ENCODE measurements around the gene DLG2. TPM values are rescaled to one million over a fixed set of nuclear protein-coding genes. Genes with fewer than 3 reads are reported as not detected.
"Not testable (repeated sequence)": the region's sequence is repeated elsewhere in the genome, so short reads cannot be mapped to it uniquely, and the experiment has no call there.

The DLG2 gene
- total RNA-seq, 2 experiments from 2014 or later: 0.85 to 1.1 TPM

- ChIA-PET CTCF (no interaction called here), POLR2A (no interaction called here)
- no peaks in the 10 kb centered on the region for H3K36me3 Mint-ChIP-seq (ENCODE audit: low read depth)
Measured at GRCh38 chr11:84322211-84322610, 1304.9 kb downstream of the DLG2 start.

GRCh38 chr11:84319863-84320262, 1307.3 kb downstream of the DLG2 start:
- POLR2A ChIA-PET: no interaction called here
- H3K4me1 Mint-ChIP-seq: no peaks in the 10 kb centered on the region
- no peaks in the 10 kb centered on the region for H3K36me3 Mint-ChIP-seq (ENCODE audit: low read depth)
- no peak overlapping the region for H3K4me3 Mint-ChIP-seq
- no peak for DNase-seq
- H3K27me3 Mint-ChIP-seq: no peaks in the 10 kb centered on the region
- CTCF ChIA-PET: no interaction called here
- H3K9me3 Mint-ChIP-seq: peaks cover 2% of the 10 kb centered on the region
- H3K27ac Mint-ChIP-seq: no peak overlapping the region

More at GRCh38 chr11:84322211-84322610, 1304.9 kb downstream of the DLG2 start:
- Mint-ChIP-seq H3K4me3 (no peak overlapping the region), H3K9me3 (peaks cover 2% of the 10 kb centered on the region), H3K27ac (no peak overlapping the region), H3K27me3 (no peaks in the 10 kb centered on the region), H3K4me1 (no peaks in the 10 kb centered on the region)
- no peak for DNase-seq

GRCh38 chr11:84316866-84317555, 1310.1 kb downstream of the DLG2 start:
- H3K9me3 Mint-ChIP-seq: peaks cover 2% of the 10 kb centered on the region
- H3K27me3 Mint-ChIP-seq: no peaks in the 10 kb centered on the region
- ChIA-PET POLR2A (no interaction called here), CTCF (no interaction called here)
- DNase-seq: no peak
- no peaks in the 10 kb centered on the region for H3K4me1 Mint-ChIP-seq
- H3K27ac Mint-ChIP-seq: no peak overlapping the region
- no peak overlapping the region for H3K4me3 Mint-ChIP-seq
- no peaks in the 10 kb centered on the region for H3K36me3 Mint-ChIP-seq (ENCODE audit: low read depth)

- Mint-ChIP-seq H3K9me3 (no peaks in the 10 kb centered on the region), H3K36me3 (ENCODE audit: low read depth) (no peaks in the 10 kb centered on the region), H3K27ac (no peak overlapping the region), H3K4me3 (no peak overlapping the region), H3K27me3 (no peaks in the 10 kb centered on the region), H3K4me1 (no peaks in the 10 kb centered on the region)
- ChIA-PET POLR2A (no interaction called here), CTCF (no interaction called here)
- no peak for DNase-seq
Measured at GRCh38 chr11:84313830-84314359, 1313.2 kb downstream of the DLG2 start.

- no peaks in the 10 kb centered on the region for H3K36me3 Mint-ChIP-seq (ENCODE audit: low read depth)
Measured at GRCh38 chr11:84310268-84310667, 1316.9 kb downstream of the DLG2 start.

GRCh38 chr11:84308491-84308890, 1318.7 kb downstream of the DLG2 start:
- POLR2A ChIA-PET; CTCF ChIA-PET; DNase-seq; H3K27me3 Mint-ChIP-seq; H3K4me1 Mint-ChIP-seq; H3K9me3 Mint-ChIP-seq; H3K4me3 Mint-ChIP-seq; H3K27ac Mint-ChIP-seq; H3K36me3 Mint-ChIP-seq (ENCODE audit: low read depth): not testable (repeated sequence)

More at GRCh38 chr11:84310268-84310667, 1316.9 kb downstream of the DLG2 start:
- peaks cover 2% of the 10 kb centered on the region for H3K9me3 Mint-ChIP-seq
- no peak overlapping the region for H3K27ac Mint-ChIP-seq
- no peaks in the 10 kb centered on the region for H3K27me3 Mint-ChIP-seq
- H3K4me3 Mint-ChIP-seq: no peak overlapping the region
- POLR2A ChIA-PET: no interaction called here
- DNase-seq: no peak
- H3K4me1 Mint-ChIP-seq: no peaks in the 10 kb centered on the region
- CTCF ChIA-PET: interaction anchor here (0.6 kb wide), 1 partner anchor 328 kb away, joined by 3 read pairs; no protein-coding TSS in a partner anchor

GRCh38 chr11:84300092-84300491, 1327.1 kb downstream of the DLG2 start:
- Mint-ChIP-seq H3K27ac (no peak overlapping the region), H3K9me3 (peaks cover 8% of the 10 kb centered on the region), H3K4me3 (no peak overlapping the region), H3K36me3 (ENCODE audit: low read depth) (no peaks in the 10 kb centered on the region), H3K27me3 (no peaks in the 10 kb centered on the region), H3K4me1 (no peaks in the 10 kb centered on the region)
- POLR2A ChIA-PET: no interaction called here
- CTCF ChIA-PET: no interaction called here
- DNase-seq: no peak

GRCh38 chr11:84297570-84297969, 1329.6 kb downstream of the DLG2 start:
- ChIA-PET POLR2A (no interaction called here), CTCF (no interaction called here)
- no peak overlapping the region for H3K4me3 Mint-ChIP-seq
- H3K27ac Mint-ChIP-seq: no peak overlapping the region
- H3K9me3 Mint-ChIP-seq: peaks cover 8% of the 10 kb centered on the region
- H3K4me1 Mint-ChIP-seq: no peaks in the 10 kb centered on the region
- no peak for DNase-seq
- no peaks in the 10 kb centered on the region for H3K27me3 Mint-ChIP-seq
- no peaks in the 10 kb centered on the region for H3K36me3 Mint-ChIP-seq (ENCODE audit: low read depth)

GRCh38 chr11:84295815-84296214, 1331.3 kb downstream of the DLG2 start:
- no peaks in the 10 kb centered on the region for H3K4me1 Mint-ChIP-seq
- CTCF ChIA-PET: no interaction called here

GRCh38 chr11:84292955-84293354, 1334.2 kb downstream of the DLG2 start:
- Mint-ChIP-seq H3K27me3 (no peaks in the 10 kb centered on the region), H3K9me3 (no peaks in the 10 kb centered on the region), H3K4me3 (no peak overlapping the region), H3K4me1 (no peaks in the 10 kb centered on the region), H3K27ac (no peak overlapping the region), H3K36me3 (ENCODE audit: low read depth) (no peaks in the 10 kb centered on the region)
- ChIA-PET CTCF (no interaction called here), POLR2A (no interaction called here)
- no peak for DNase-seq

More at GRCh38 chr11:84295815-84296214, 1331.3 kb downstream of the DLG2 start:
- POLR2A ChIA-PET: no interaction called here
- Mint-ChIP-seq H3K9me3 (peaks cover 2% of the 10 kb centered on the region), H3K27ac (no peak overlapping the region), H3K27me3 (no peaks in the 10 kb centered on the region), H3K36me3 (ENCODE audit: low read depth) (no peaks in the 10 kb centered on the region), H3K4me3 (no peak overlapping the region)
- DNase-seq: no peak

GRCh38 chr11:84292006-84292405, 1335.1 kb downstream of the DLG2 start:
- no peaks in the 10 kb centered on the region for H3K27me3 Mint-ChIP-seq
- H3K4me3 Mint-ChIP-seq: no peak overlapping the region
- POLR2A ChIA-PET: no interaction called here
- DNase-seq: no peak
- no peak overlapping the region for H3K27ac Mint-ChIP-seq
- H3K9me3 Mint-ChIP-seq: peaks cover 2% of the 10 kb centered on the region
- H3K36me3 Mint-ChIP-seq (ENCODE audit: low read depth): no peaks in the 10 kb centered on the region
- CTCF ChIA-PET: no interaction called here
- no peaks in the 10 kb centered on the region for H3K4me1 Mint-ChIP-seq

- Mint-ChIP-seq H3K9me3 (peaks cover 2% of the 10 kb centered on the region), H3K4me3 (no peak overlapping the region)
Measured at GRCh38 chr11:84290647-84291046, 1336.5 kb downstream of the DLG2 start.

GRCh38 chr11:84289381-84289906, 1337.7 kb downstream of the DLG2 start:
- Mint-ChIP-seq H3K27ac (no peak overlapping the region), H3K4me1 (no peaks in the 10 kb centered on the region), H3K36me3 (ENCODE audit: low read depth) (no peaks in the 10 kb centered on the region), H3K27me3 (no peaks in the 10 kb centered on the region), H3K9me3 (peaks cover 6% of the 10 kb centered on the region), H3K4me3 (no peak overlapping the region)
- ChIA-PET POLR2A (no interaction called here), CTCF (no interaction called here)
- DNase-seq: no peak

More at GRCh38 chr11:84290647-84291046, 1336.5 kb downstream of the DLG2 start:
- no peaks in the 10 kb centered on the region for H3K36me3 Mint-ChIP-seq (ENCODE audit: low read depth)
- POLR2A ChIA-PET: no interaction called here
- no peaks in the 10 kb centered on the region for H3K27me3 Mint-ChIP-seq
- CTCF ChIA-PET: no interaction called here
- no peak overlapping the region for H3K27ac Mint-ChIP-seq
- no peak for DNase-seq
- H3K4me1 Mint-ChIP-seq: no peaks in the 10 kb centered on the region

- no peaks in the 10 kb centered on the region for H3K27me3 Mint-ChIP-seq
- CTCF ChIA-PET: no interaction called here
- H3K9me3 Mint-ChIP-seq: peaks cover 5% of the 10 kb centered on the region
- DNase-seq: no peak
- no peaks in the 10 kb centered on the region for H3K4me1 Mint-ChIP-seq
- H3K36me3 Mint-ChIP-seq (ENCODE audit: low read depth): no peaks in the 10 kb centered on the region
- H3K27ac Mint-ChIP-seq: no peak overlapping the region
- POLR2A ChIA-PET: no interaction called here
- H3K4me3 Mint-ChIP-seq: no peak overlapping the region
Measured at GRCh38 chr11:84273541-84273940, 1353.6 kb downstream of the DLG2 start.
